Lower leg skin (tissue), 3 donors: ENCODE results near the gene APOL4.

Experiments used
- CTCF ChIP-seq, 3 donors: fragments of 450-650 bp; IDR thresholded peaks; one replicate each; pipeline ENCODE4 v1.5.1; 2016; ENCODE audit warnings: antibody characterized with exemption in 3 of 3, mild to moderate bottlenecking in 3 of 3, moderate library complexity in 2 of 3
- POLR2A ChIP-seq, 2 donors: fragments of 450-650 bp; IDR thresholded peaks; one replicate each; pipeline ENCODE4 v1.6.1; 2016 to 2017; ENCODE audit warnings: antibody characterized with exemption in 2 of 2, mild to moderate bottlenecking in 1 of 2, moderate library complexity in 1 of 2

DNA sequence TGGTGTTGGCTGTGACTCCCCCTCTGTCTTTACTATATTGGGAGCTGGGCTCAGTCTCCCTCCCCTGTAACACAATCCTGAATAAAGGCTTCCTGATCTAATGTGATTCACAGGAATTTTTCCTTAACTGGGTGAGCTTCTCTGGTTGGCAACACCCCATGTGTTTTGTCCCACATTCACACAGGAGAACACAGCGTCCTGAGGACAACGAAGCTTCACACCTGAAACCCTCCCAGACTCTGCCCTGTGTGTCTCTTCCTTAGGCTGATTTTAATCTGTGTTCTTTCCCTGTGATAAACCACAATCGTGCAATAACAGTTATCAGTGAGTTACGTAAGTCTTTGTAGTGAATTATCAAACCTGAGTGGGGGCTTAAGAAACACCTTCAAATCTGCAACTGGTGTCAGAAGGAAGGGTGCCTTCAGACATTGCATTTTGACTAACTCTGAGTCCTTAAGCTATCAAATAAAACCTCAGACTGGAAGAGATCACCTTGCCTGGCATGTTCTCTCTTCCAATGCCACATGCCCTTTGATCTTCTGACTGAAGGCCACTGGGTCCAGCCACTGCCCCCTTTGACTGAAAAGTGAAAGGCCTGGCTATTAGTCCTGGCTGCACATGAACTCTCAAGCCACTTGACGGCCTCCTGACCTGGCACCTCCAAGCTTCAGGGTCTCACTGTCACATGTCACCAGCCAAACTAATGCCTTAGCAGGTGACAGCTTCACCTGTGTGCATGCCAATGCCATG lies 58.4 kb downstream of the APOL4 start:
- no peak for TF ChIP-seq CTCF (IDR thresholded peaks at IDR 0.05)
- TF ChIP-seq POLR2A (IDR thresholded peaks at IDR 0.05) = no peak
